Activated CD4-positive, alpha-beta T cell treated with anti-CD3 and anti-CD28 coated beads, Interleukin-2, amount 50 U/mL, for 48 hours (primary cell): Measurements from ENCODE around the gene DUSP1.

Source experiments
- DNase-seq, 2 experiments: peaks; one replicate each; pipeline ENCODE4 v3.0.0-alpha.2; 2020

Gene DUSP1

GRCh38 chr5:172762214-172763119 is 8.5 kb downstream of the DUSP1 start:
- DNase-seq = no peak

GRCh38 chr5:172760959-172761358 is 10.0 kb downstream of the DUSP1 start:
- no peak for DNase-seq

GRCh38 chr5:172760136-172760535 is 10.9 kb downstream of the DUSP1 start:
- no peak for DNase-seq

GRCh38 chr5:172758834-172759149 is 12.2 kb downstream of the DUSP1 start:
- DNase-seq = no peak

- DNase-seq = no peak
Observed at GRCh38 chr5:172758077-172758833, 12.7 kb downstream of the DUSP1 start.

GRCh38 chr5:172757394-172758010 is 13.5 kb downstream of the DUSP1 start:
- DNase-seq = no peak

GRCh38 chr5:172756764-172757393 is 14.1 kb downstream of the DUSP1 start:
- DNase-seq = no peak

- no peak for DNase-seq
Observed at GRCh38 chr5:172754596-172755356, 16.2 kb downstream of the DUSP1 start.

- no peak for DNase-seq
Observed at GRCh38 chr5:172753101-172753500, 17.9 kb downstream of the DUSP1 start.

GRCh38 chr5:172751761-172752510 is 19.1 kb downstream of the DUSP1 start:
- no peak for DNase-seq

GRCh38 chr5:172749881-172750633 is 20.9 kb downstream of the DUSP1 start:
- DNase-seq = no peak

GRCh38 chr5:172749076-172749475 is 21.9 kb downstream of the DUSP1 start:
- DNase-seq = no peak

GRCh38 chr5:172748341-172748843 is 22.6 kb downstream of the DUSP1 start:
- no peak for DNase-seq

GRCh38 chr5:172747471-172747870 is 23.5 kb downstream of the DUSP1 start:
- no peak for DNase-seq

GRCh38 chr5:172746725-172747124 is 24.3 kb downstream of the DUSP1 start:
- DNase-seq = no peak

- DNase-seq = no peak
Observed at GRCh38 chr5:172745838-172746237, 25.2 kb downstream of the DUSP1 start.

GRCh38 chr5:172745406-172745805 is 25.6 kb downstream of the DUSP1 start:
- DNase-seq = no peak

GRCh38 chr5:172744123-172745104 is 26.6 kb downstream of the DUSP1 start:
- DNase-seq = no peak
